ENCODE results near the gene PLEKHJ1. TPM values are rescaled to one million over a fixed set of nuclear protein-coding genes. Genes with fewer than 3 reads are reported as not detected.

The PLEKHJ1 gene
- total RNA-seq, 3 donors from 2014 or later, result 44.6 to 52.8 (median 47.4) TPM

DNA sequence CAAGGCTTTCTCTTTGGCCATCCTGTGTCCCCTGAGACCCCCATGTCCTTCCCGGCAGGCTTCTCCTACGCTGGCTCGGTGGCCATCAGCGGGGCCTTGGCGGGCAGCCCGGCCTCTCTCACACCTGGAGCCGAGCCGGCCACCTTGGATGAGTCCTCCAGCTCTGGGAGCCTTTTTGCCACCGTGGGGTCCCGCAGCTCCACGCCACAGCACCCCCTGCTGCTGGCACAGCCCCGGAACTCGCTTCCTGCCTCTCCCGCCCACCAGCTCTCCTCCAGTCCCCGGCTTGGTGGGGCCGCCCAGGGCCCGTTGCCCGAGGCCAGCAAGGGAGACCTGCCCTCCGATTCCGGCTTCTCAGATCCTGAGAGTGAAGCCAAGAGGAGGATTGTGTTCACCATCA is 14.2 kb downstream of the PLEKHJ1 start:
- H3K9me3 ChIP-seq, result no peaks in the 10 kb centered on the region
- H3K4me3 ChIP-seq, result no peak overlapping the region
- H3K27me3 ChIP-seq, result no peaks in the 10 kb centered on the region
- intact Hi-C loops (cut with DNase I; ENCODE audit: low total_unique reads), result no loop called here
- peak overlapping the region in 1 of 2 donors; percentile 22 for H3K27ac ChIP-seq
- no peaks in the 10 kb centered on the region for H3K4me1 ChIP-seq
- no peak for DNase-seq (ENCODE audit: low spot score in 2 of 2)
- TF ChIP-seq CTCF (IDR thresholded peaks at IDR 0.05), result no peak
- no peak for TF ChIP-seq POLR2AphosphoS5 (IDR thresholded peaks at IDR 0.05)
- TF ChIP-seq POLR2A (IDR thresholded peaks at IDR 0.05), result no peak
- no peaks in the 10 kb centered on the region for H3K36me3 ChIP-seq

- H3K4me1 ChIP-seq, result no peaks in the 10 kb centered on the region
- no peak for TF ChIP-seq POLR2AphosphoS5 (IDR thresholded peaks at IDR 0.05)
- TF ChIP-seq CTCF (IDR thresholded peaks at IDR 0.05), result no peak
- no peak for TF ChIP-seq POLR2A (IDR thresholded peaks at IDR 0.05)
- DNase-seq (ENCODE audit: low spot score in 2 of 2), result no peak
- intact Hi-C loops (cut with DNase I; ENCODE audit: low total_unique reads), result no loop called here
- H3K36me3 ChIP-seq, result no peaks in the 10 kb centered on the region
- no peaks in the 10 kb centered on the region for H3K9me3 ChIP-seq
- H3K27ac ChIP-seq, result peak overlapping the region in 1 of 2 donors; percentile 22
- no peak overlapping the region for H3K4me3 ChIP-seq
- H3K27me3 ChIP-seq, result no peaks in the 10 kb centered on the region
Measured at GRCh38 chr19:2221250-2221831, 14.8 kb downstream of the PLEKHJ1 start.

DNA sequence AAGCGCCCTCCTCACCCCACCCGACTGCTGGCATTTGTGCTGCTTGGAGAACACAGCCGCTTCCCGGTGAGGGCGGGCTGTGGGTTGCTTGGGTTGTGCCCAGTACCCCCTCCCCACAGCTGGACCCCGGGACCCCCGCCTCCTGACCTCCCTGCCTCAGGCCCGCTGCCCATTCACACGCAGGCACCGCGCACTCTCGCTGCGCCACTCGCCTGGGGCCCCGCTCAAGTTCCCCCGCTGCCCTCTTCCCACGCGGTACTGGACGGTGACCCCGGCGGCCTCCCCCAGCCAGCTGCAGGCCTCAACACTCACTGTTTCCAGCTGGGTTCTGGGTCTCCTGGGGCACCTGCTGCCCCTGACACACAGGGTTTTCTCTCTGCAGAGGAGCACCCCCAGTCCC is 16.4 kb downstream of the PLEKHJ1 start:
- Histone ChIP-seq H3K27me3 (no peaks in the 10 kb centered on the region), H3K36me3 (no peaks in the 10 kb centered on the region)
- intact Hi-C loops (cut with DNase I; ENCODE audit: low total_unique reads), result no loop called here

GRCh38 chr19:2217591-2217990 is 18.5 kb downstream of the PLEKHJ1 start:
- Histone ChIP-seq H3K36me3 (no peaks in the 10 kb centered on the region), H3K9me3 (no peaks in the 10 kb centered on the region), H3K4me1 (no peaks in the 10 kb centered on the region), H3K27me3 (no peaks in the 10 kb centered on the region), H3K4me3 (no peak overlapping the region), H3K27ac (no peak overlapping the region)
- no peak for DNase-seq (ENCODE audit: low spot score in 2 of 2)
- intact Hi-C loops (cut with DNase I; ENCODE audit: low total_unique reads), result no loop called here
- TF ChIP-seq CTCF (IDR thresholded peaks at IDR 0.05), result no peak
- no peak for TF ChIP-seq POLR2A (IDR thresholded peaks at IDR 0.05)
- no peak for TF ChIP-seq POLR2AphosphoS5 (IDR thresholded peaks at IDR 0.05)

More for the DNA sequence above, 16.4 kb downstream of the PLEKHJ1 start:
- DNase-seq (ENCODE audit: low spot score in 2 of 2), result no peak
- H3K9me3 ChIP-seq, result no peaks in the 10 kb centered on the region
- TF ChIP-seq POLR2AphosphoS5 (IDR thresholded peaks at IDR 0.05) (no peak), CTCF (IDR thresholded peaks at IDR 0.05) (no peak)
- no peak overlapping the region for H3K4me3 ChIP-seq
- H3K4me1 ChIP-seq, result no peaks in the 10 kb centered on the region
- H3K27ac ChIP-seq, result no peak overlapping the region

GRCh38 chr19:2216361-2217225 is 19.5 kb downstream of the PLEKHJ1 start:
- TF ChIP-seq POLR2AphosphoS5 (IDR thresholded peaks at IDR 0.05) (no peak), POLR2A (IDR thresholded peaks at IDR 0.05) (no peak), CTCF (IDR thresholded peaks at IDR 0.05) (no peak)

More at GRCh38 chr19:2216361-2217225, 19.5 kb downstream of the PLEKHJ1 start:
- H3K27ac ChIP-seq, result no peak overlapping the region
- no peaks in the 10 kb centered on the region for H3K27me3 ChIP-seq
- no peaks in the 10 kb centered on the region for H3K36me3 ChIP-seq
- H3K9me3 ChIP-seq, result no peaks in the 10 kb centered on the region
- intact Hi-C loops (cut with DNase I; ENCODE audit: low total_unique reads), result no loop called here
- no peaks in the 10 kb centered on the region for H3K4me1 ChIP-seq
- no peak overlapping the region for H3K4me3 ChIP-seq
- no peak for DNase-seq (ENCODE audit: low spot score in 2 of 2)
